ENCODE measurements around the gene GRIK1. TPM values are rescaled to one million over a fixed set of nuclear protein-coding genes. Genes with fewer than 3 reads are reported as not detected.

The GRIK1 gene
- total and polyA plus RNA-seq, 12 donors = not detected

GRCh38 chr21:29920938-29921337 is 18.9 kb downstream of the GRIK1 start:
- DNase-seq = no peak
- Histone ChIP-seq H3K27me3 (no peaks in the 10 kb centered on the region), H3K4me1 (no peaks in the 10 kb centered on the region), H3K9me3 (no peaks in the 10 kb centered on the region), H3K27ac (no peak overlapping the region), H3K36me3 (no peaks in the 10 kb centered on the region), H3K4me3 (no peak overlapping the region)
- 88 to 91% methylated on average over 1 of the region's 1 CpG for WGBS, 2 donors
- ATAC-seq = no peak
- TF ChIP-seq CTCF (IDR thresholded peaks at IDR 0.05) = no peak
- intact Hi-C loops (cut with DNase I) = no loop called here

- WGBS, 2 donors = 88 to 98% methylated on average over 2 of the region's 2 CpGs
- ATAC-seq (no peak), DNase-seq (no peak)
- Histone ChIP-seq H3K4me1 (no peaks in the 10 kb centered on the region), H3K9me3 (peaks cover 0 to 19% (median 0%) of the 10 kb centered on the region in 11 donors), H3K27ac (no peak overlapping the region), H3K27me3 (no peaks in the 10 kb centered on the region), H3K36me3 (no peaks in the 10 kb centered on the region), H3K4me3 (no peak overlapping the region)
- intact Hi-C loops (cut with DNase I) = no loop called here
- TF ChIP-seq CTCF (IDR thresholded peaks at IDR 0.05) = no peak
These were observed 25.5 kb downstream of the GRIK1 start for GRCh38 chr21:29914326-29914725.

GRCh38 chr21:29909571-29909970 is 30.2 kb downstream of the GRIK1 start:
- no peak overlapping the region for H3K27ac ChIP-seq
- no peaks in the 10 kb centered on the region for H3K4me1 ChIP-seq
- H3K27me3 ChIP-seq = no peaks in the 10 kb centered on the region
- no peak for TF ChIP-seq CTCF (IDR thresholded peaks at IDR 0.05)
- intact Hi-C loops (cut with DNase I) = no loop called here
- DNase-seq (no peak), ATAC-seq (no peak)
- WGBS, 2 donors = 91 to 94% methylated on average over 4 of the region's 4 CpGs
- no peak overlapping the region for H3K4me3 ChIP-seq
- H3K9me3 ChIP-seq = peaks cover 0 to 19% (median 0%) of the 10 kb centered on the region in 11 donors
- no peaks in the 10 kb centered on the region for H3K36me3 ChIP-seq

- Histone ChIP-seq H3K4me1 (no peaks in the 10 kb centered on the region), H3K27ac (no peak overlapping the region), H3K4me3 (no peak overlapping the region), H3K9me3 (peaks cover 0 to 16% (median 0%) of the 10 kb centered on the region in 11 donors), H3K27me3 (no peaks in the 10 kb centered on the region), H3K36me3 (no peaks in the 10 kb centered on the region)
- ATAC-seq (no peak), DNase-seq (no peak)
- no peak for TF ChIP-seq CTCF (IDR thresholded peaks at IDR 0.05)
- intact Hi-C loops (cut with DNase I) = no loop called here
- 70 to 74% methylated on average over 11 of the region's 11 CpGs for WGBS, 2 donors
These were observed 35.2 kb downstream of the GRIK1 start for GRCh38 chr21:29904359-29905282.

All from heart right ventricle (tissue), 16 donors.